GM18519 (cell line): ENCODE data around the gene NPAS2.

Experiments used
- ATAC-seq: cut with Tn5 transposase; IDR thresholded peaks from one replicate; pipeline ENCODE4 v1.9.1; 2021; ENCODE audit warnings: mild to moderate bottlenecking, moderate library complexity; ENCODE audit not compliant: unreplicated experiment, low FRiP score

NPAS2 gene

GRCh38 chr2:100900156-100900795, 80.3 kb downstream of the NPAS2 start:
- ATAC-seq = no peak

- no peak for ATAC-seq
Measured at GRCh38 chr2:100902817-100903405, 83.0 kb downstream of the NPAS2 start.

- ATAC-seq = no peak
Measured at GRCh38 chr2:100903534-100904258, 83.8 kb downstream of the NPAS2 start.

- no peak for ATAC-seq
Measured at GRCh38 chr2:100905132-100905805, 85.3 kb downstream of the NPAS2 start.

- ATAC-seq = no peak
Measured at GRCh38 chr2:100906131-100906530, 86.2 kb downstream of the NPAS2 start.

GRCh38 chr2:100906679-100907078, 86.7 kb downstream of the NPAS2 start:
- ATAC-seq = no peak

- ATAC-seq = no peak
Measured at GRCh38 chr2:100907832-100908231, 87.9 kb downstream of the NPAS2 start.

- ATAC-seq = no peak
Measured at GRCh38 chr2:100909534-100910081, 89.7 kb downstream of the NPAS2 start.

GRCh38 chr2:100910111-100910510, 90.2 kb downstream of the NPAS2 start:
- ATAC-seq = no peak

- ATAC-seq = no peak
Measured at GRCh38 chr2:100919316-100919715, 99.4 kb downstream of the NPAS2 start.

- ATAC-seq = no peak
Measured at GRCh38 chr2:100921685-100922161, 101.8 kb downstream of the NPAS2 start.

GRCh38 chr2:100923461-100924060, 103.6 kb downstream of the NPAS2 start:
- ATAC-seq = no peak

GRCh38 chr2:100924122-100924519, 104.2 kb downstream of the NPAS2 start:
- ATAC-seq = no peak

GRCh38 chr2:100924520-100925451, 104.8 kb downstream of the NPAS2 start:
- no peak for ATAC-seq

- ATAC-seq = no peak
Measured at GRCh38 chr2:100928235-100928634, 108.3 kb downstream of the NPAS2 start.

- no peak for ATAC-seq
Measured at GRCh38 chr2:100929147-100929546, 109.2 kb downstream of the NPAS2 start.

- ATAC-seq = no peak
Measured at GRCh38 chr2:100934504-100935371, 114.8 kb downstream of the NPAS2 start.

- ATAC-seq = no peak
Measured at GRCh38 chr2:100935372-100935752, 115.4 kb downstream of the NPAS2 start.
